Measurements from ENCODE around the gene RPL10.

Gene RPL10

DNA sequence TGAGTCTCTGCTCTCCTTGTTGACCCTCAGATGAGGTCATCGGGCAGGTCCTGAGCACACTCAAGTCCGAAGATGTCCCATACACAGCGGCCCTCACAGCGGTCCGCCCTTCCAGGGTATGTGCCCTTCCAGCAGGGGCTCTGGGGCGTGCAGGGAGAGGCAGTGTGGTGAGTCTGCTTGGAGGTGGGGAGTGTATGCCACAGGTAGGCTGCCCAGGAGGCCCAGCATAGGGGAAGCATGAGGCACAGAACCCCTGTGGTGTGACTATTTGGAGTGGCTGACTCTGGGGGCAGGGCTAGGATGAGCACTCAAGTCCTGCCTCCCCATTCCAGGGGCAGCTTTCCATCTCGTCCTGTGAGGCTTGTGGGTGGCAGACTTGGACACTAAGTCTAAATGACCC, 35.4 kb downstream of the RPL10 start:
- no peak for DNase-seq

DNA sequence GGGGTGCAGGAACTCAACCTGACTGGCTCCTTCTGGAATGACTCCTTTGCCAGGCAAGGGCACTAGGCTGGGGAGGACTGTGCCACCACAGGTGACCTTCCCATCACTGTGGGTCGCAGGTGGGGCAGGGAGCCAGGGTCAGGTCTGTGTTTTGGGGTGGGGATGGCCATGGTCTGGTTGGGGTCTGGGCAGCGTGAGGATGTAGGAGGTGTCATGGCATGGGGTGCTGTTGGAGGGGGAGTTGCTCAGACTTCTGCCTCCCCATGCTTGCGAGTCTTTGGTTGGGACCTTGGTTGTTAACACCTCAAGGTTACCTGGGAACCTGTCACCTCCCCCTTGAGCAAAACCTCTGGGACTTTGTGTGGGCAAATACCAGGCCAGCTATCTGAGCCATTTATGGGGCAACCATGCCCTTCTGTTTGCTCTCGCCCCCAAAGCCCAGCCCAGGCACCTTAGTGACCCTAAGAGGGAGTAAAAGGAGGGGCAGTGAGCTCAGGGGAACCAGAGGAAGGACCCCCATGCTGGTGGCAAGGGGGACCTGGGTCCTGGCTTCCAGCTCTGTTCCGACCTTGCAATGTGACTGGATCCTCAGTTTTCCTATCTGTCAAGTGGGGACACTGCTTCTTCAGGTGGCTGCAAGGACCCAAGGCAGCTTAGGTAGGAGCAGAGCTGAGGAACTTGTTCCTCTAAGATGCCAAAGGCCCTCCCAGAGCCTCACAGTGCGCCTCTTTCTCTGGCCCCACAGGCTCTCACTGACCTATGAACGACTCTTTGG, 36.4 kb downstream of the RPL10 start:
- no peak for DNase-seq

DNA sequence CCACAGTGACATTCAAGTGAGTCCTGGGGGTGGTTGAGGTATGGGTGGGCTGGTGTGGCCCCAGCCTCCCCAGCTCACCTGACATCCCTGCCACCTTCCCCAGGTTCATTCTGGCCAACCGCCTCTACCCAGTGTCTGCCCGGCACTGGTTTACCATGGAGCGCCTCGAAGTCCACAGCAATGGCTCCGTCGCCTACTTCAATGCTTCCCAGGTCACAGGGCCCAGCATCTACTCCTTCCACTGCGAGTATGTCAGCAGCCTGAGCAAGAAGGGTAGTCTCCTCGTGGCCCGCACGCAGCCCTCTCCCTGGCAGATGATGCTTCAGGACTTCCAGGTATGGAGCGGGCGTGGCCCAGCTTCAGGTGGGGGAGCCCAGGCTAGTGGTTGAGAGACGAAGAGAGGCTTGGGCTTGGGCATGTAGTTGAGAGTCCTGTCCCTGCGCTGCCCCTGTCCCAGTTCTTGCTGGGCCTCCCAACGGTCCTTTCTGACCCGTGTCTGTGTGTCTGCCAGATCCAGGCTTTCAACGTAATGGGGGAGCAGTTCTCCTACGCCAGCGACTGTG, 37.1 kb downstream of the RPL10 start:
- no peak for DNase-seq

DNA sequence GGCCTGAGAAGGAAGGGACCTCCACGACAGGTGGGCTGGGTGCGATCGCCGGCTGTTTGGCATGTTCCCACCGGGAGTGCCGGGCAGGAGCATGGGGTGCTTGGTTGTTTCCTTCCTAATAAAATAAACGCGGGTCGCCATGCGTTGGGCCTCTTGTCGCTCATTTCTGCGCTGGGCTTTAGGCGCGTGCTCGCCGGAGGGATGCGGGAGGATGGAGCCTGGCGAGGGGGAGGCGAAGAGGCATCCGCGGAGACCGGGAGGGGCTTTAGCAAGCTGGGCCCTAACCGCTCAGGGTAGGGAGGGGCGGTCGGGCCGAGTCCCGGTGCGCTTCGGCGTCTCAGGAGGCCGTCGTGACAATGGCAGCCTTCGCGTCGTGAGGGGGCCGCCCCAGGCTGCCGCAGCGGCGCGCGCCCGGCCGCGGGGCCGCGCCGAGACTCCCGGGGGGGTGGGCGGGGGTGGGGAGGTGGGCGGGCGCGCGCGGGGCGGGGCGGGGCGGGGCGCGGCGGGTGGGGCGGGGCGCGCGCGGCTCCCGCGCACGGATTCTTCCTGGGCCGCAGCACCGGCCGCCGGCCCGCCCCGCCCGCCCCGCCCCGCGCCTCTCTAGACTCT, 38.3 kb downstream of the RPL10 start:
- DNase-seq = no peak

DNA sequence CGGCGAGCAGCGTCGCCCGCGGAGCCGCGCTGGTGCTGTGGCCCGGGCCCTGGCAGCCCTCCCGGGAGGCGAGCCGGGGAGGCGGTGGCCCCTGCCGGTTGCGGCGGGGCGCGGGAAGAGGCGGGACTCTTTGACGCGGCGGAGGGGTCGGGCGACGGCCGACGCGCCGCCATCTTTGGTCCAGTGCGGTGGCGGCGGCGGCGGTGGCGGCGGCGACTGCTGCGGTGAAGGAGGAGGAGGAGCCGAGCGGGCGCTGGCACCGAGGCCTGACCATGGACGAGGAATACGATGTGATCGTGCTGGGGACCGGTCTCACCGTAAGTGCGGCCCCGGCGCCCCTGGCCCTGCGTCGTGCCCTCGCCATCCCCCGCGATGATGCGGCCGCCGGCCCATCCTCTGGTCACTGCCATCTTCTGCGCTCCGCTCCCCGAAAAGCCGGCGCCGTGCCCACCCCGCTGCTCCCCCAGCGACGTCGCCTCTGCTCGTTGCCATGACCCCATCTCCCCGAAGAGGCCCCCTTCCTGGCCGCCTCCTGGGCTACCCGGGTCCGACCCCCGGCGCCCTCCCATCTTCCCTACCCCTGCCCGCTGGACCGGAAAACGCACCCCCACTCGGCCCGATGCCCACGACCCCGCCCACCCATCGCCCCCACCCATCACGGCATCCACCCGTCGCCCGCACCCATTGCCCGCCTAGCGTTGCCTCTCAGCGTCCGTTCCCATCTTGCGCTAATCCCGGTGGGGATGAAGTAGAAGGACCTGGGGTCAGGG, 39.0 kb downstream of the RPL10 start, which contains the start of gene GDI1:
GDI1 (plus strand) TSS at position 172 of the 770 bp plus-strand sequence; CDS start at position 273, 101 bp downstream.
- peak in 1 of 2 experiments; percentile 34 for DNase-seq

DNA sequence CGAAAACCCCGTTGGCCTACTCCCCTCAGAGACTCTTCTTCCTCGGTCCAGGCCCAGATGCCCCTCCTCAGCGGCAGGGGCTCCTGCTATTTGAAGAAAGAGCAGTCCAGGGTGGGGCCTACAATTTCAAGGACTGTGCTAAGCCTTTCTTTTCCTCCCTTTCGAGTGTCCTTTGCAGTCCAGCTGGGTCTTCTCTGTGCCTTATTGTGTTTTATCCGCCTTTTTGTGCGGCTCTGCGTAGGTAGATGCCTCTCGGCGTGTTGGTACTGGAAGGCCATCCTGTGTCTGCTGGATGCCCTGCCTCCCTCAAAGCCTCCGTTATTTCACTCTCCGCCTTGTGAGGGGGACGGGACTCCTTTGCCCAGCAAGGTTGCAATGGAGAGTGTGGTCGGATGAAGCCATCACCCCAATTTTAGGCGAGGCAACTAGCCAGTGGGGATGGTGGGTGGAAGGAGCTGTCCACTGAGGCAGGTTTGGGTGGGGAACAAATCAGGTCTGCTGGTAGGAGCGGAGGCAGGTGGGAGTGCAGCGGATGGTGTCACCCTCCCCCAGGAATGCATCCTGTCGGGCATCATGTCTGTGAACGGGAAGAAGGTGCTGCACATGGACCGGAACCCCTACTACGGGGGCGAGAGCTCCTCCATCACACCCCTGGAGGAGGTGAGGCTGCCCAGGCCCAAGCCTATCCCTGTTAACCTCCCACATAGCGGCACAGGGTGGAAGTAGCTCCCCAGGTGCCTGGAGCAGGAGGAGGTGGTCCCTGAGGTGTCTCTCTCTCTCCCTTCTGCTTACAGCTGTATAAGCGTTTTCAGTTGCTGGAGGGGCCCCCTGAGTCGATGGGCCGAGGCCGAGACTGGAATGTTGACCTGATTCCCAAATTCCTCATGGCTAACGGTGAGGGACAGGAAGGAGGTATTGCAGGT, 40.1 kb downstream of the RPL10 start:
- no peak for DNase-seq

DNA sequence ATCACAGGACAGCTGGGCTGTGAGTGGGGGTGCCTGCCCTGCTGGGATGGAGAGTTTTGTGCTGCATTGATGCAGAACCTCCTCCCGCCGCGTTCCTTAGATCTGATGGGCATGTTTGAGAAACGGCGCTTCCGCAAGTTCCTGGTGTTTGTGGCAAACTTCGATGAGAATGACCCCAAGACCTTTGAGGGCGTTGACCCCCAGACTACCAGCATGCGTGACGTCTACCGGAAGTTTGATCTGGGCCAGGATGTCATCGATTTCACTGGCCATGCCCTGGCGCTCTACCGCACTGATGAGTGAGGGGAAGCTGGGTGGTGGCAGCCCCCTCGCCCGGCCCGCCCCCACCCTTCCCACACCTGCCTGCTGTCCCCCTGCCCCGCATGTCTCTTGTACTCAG, 41.7 kb downstream of the RPL10 start:
- DNase-seq = no peak

DNA sequence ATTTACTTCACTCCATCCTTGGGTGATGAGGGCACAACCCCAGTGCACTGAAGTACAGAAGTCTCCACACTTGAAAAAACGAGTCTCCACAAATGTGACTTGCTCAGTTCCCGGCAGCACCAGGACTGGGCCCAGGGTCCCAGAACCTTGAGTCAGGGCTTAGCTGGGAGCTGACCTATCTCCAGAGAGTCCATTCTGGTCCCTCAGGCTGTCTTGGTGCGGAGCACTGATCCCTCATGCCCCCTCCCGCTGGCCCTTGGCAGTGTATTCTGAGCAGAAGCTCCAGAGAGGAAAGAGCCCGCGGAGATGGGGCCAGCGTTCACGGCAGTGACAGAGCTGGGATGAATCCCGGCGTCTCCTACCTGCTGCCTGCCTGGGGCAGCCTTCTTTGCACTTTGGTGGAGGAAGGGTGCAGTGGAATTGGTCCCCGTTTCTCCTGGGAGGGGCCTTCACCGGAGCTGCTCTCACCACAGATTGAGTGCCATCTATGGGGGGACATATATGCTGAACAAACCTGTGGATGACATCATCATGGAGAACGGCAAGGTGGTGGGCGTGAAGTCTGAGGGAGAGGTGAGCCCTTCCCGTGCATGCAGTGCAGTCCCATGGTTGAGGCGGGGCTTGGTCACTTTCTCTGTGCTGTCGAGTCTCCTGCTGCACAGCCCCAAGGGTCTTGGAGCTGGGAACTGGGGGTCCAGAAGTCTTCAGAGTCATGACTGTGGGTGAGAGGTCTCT, 42.6 kb downstream of the RPL10 start:
- no peak for DNase-seq

DNA sequence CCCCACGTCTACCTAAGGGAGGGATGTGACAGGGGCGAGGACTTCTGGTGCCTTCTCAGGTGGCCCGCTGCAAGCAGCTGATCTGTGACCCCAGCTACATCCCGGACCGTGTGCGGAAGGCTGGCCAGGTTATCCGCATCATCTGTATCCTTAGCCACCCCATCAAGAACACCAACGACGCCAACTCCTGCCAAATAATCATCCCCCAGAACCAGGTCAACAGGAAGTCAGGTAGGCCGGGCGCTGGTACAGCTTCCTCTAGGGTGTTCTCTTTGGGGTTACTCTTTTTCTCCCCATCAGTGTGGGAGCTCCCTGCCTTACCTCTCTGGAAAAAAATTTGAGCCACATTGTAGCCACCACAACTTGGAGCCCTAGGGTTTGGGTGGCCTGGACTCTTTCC, 43.4 kb downstream of the RPL10 start:
- DNase-seq = no peak

DNA sequence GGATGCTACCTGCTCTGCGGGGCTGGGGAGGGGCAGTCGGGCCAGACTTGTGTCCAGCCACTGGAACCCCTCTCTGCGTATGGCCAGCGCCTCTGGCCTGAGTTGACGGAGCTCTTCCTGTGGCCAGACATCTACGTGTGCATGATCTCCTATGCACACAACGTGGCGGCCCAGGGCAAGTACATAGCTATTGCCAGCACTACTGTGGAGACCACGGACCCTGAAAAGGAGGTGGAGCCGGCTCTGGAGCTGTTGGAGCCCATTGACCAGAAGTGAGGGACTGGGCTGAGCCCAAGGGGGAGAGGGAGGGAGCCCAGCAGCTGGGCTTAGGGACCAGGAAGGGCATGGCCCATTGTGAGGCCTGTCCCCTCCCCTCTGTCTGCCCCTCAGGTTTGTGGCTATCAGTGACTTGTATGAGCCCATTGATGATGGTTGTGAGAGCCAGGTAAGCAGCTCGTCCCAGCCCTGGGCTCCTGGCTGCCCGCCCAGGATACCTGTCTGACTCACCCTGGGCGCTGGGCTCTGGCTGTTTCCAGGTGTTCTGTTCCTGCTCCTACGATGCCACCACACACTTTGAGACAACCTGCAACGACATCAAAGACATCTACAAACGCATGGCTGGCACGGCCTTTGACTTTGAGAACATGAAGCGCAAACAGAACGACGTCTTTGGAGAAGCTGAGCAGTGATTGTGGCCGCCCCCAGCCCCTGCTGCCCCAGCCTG, 44.0 kb downstream of the RPL10 start:
- no peak for DNase-seq

DNA sequence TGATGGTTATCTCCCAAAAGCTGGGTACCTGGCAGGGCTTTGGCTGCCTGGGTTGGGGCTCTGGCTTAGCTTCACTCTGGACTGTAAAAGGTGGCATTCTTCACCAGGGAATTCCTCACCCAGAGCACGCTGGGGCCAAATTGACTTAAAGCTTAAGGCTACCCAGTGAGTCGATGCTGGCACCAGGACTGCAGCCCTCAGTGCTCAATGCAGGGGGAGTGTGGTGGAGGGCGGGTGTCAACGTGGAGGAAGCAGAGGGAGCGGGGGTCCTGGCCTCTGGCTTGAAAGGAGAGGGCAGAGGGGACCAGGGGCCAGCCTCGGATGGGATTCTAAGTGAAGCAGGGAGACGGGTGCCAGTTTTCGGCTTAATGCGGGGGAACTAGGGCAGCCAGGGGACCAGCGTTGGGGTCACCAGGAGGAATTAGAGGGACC, 45.3 kb downstream of the RPL10 start:
- no peak for DNase-seq

DNA sequence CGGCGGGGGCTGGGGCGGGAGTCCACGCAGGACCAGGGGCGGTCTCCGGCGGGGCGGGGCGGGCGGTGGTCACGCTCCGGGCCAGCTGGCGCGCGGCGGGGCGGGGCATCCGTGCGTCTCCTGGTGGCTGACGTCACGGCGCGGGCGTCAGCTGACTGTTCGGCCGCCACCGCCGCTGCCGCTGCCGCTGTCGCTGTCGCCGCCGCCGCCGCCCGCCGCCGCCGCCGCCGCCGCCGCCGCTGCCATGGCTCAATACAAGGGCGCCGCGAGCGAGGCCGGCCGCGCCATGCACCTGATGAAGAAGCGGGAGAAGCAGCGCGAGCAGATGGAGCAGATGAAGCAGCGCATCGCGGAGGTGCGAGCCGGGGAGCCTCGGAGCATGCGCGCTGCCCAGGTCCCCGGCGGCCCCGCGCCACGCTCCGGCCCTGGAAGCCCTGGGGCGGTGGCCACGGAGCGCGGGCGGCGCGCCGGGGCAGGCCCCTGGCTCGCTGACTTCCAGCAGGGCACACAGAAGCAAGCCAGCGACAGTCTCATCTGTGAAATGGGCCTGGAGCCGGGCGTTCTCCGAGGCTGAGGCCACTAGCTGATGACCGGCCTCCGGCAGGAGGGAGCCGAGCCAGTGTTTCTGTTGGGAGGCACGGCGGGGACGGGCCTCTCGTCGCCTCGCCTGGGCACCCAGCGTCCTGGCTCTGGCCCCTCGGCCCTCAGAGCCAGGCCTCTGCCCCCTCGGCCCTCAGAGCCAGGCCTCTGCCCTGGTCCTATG, 46.0 kb downstream of the RPL10 start, which contains the start of gene FAM50A:
FAM50A (plus strand) TSS at position 150 of the 763 bp plus-strand sequence; CDS start at position 245, 95 bp downstream.
- DNase-seq = peak in 1 of 2 experiments; percentile 50

DNA sequence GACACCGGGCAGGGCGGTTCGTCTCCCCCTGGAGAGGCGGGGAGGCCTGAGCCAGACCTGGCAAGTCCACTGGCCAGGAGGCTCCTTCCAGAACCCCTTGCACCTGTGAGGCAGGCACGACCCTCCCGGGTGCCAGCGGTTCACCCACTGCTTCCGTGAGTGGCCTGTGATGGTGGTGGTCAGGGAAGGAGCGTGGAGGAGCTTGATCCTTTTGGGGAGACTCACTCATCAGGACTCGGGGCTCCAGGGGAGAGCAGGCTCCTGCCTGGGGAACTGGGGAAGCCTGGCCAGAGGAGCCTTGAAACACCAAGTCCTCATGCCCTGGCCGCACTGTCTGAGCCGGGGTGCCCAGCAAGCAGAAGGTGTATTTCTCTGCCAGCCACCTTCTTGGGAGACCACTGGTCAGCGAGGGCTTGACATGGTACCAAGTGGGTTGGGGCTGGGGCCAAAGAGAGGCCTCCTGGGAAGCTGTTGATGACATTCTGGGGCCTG, 46.6 kb downstream of the RPL10 start:
- no peak for DNase-seq

DNA sequence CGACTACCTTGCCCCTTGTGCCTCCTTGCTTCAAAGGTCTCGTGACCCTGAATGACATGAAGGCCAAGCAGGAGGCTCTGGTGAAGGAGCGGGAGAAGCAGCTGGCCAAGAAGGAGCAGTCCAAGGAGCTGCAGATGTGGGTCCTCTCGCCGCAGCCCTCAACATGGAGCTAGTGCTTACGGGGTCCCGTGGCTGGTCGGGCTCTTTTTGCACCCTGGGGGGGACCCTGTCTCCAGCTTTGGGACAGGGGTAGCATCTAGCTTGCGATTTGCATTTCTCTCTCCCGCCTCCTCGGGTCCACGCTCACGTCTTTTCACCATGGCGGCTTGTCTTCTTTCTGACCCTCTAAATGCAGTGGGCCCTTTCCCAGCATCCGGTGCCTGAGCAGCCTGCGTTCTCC, 47.6 kb downstream of the RPL10 start:
- DNase-seq = no peak

DNA sequence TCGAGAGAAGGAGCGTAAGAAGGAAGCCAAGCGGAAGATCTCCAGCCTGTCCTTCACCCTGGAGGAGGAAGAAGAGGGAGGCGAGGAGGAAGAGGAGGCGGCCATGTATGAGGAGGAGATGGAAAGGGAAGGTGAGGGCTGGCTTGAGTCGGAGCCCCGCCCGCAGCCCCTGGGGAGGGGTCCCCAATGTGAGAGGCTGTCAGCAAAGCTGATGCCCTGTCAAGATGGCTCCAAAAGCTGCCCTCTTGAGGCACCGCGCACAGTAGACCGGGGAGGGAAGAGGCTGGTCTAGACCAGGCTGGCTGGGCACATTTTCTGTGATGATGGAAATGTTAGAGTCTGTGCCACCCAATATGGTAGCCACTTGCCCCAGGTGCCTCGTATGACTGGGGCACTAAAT, 48.3 kb downstream of the RPL10 start:
- DNase-seq = no peak

DNA sequence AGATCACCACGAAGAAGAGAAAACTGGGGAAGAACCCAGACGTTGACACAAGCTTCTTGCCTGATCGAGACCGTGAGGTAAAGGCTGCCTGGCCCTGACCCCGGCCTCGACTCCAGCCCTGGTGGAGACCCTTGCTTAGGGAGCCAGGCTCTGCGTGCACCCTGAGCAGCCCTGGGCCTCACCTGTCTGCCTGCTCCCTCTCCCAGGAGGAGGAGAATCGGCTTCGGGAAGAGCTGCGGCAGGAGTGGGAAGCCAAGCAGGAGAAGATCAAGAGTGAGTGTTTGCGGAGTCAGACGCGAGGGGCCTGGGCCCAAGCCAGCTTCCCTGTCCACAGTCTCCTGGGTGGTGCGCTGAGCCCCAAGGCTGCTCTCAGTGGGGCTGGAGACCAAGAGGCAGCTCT, 50.3 kb downstream of the RPL10 start:
- DNase-seq = no peak

DNA sequence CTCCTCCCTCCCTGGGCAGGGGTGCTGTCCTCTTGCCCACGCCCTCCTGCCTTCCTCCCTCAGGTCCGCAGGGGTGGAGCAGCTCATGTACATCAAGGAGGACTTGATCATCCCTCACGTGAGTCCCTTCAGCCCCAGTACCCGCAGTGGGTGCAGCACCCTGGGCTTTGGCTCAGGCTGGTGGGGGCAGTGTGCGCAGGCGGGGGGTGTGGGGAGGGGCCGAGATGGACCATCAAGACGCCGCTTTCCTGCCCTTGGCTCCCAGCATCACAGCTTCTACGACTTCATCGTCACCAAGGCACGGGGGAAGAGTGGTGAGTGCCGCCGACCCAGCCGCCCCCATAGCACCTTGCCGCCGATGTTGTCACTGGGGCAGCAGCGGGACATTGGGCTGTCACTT, 51.4 kb downstream of the RPL10 start:
- DNase-seq = no peak

DNA sequence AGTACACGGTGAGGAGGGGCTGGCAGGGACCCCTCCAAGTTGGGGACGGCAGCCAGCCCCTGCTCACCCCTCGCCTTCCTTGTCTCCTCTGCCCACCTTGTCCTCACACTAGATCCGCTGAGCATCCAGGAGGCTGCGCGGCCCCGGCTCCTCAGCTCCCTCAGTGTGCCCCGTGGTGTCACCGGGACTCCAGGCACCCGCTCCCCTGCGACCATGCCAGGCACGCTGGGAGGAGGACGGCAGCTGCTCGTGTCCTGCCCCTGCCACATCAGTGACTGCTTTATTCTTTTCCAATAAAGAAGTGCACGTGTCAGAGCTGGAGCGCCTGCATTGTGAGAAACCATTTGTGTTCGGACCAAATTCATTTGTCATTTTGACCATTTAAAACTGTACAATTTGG, 52.1 kb downstream of the RPL10 start:
- DNase-seq = no peak
